SK-N-MC (cell line): ENCODE data around the gene ZNF736.

Experiments
- DNase-seq: peaks from one replicate; pipeline ENCODE4 v3.0.0-alpha.2; 2011; ENCODE audit warnings: low read depth, low spot score
- H3K27ac ChIP-seq: fragments of 200-600 bp; sonication (generic); 2 replicates; pipeline ENCODE4 v1.5.1; 2016; ENCODE audit warnings: mixed run types
- H3K36me3 ChIP-seq: fragments of 200-600 bp; sonication (generic); 2 replicates; pipeline ENCODE4 v1.6.1; 2017; ENCODE audit warnings: antibody characterized with exemption, low read length, mixed read lengths; ENCODE audit not compliant: insufficient read depth
- H3K4me3 ChIP-seq: fragments of 200-600 bp; sonication (generic); 2 replicates; pipeline ENCODE4 v1.5.1; 2016
- H3K9ac ChIP-seq: fragments of 200-600 bp; sonication (generic); 2 replicates; pipeline ENCODE4 v1.8.0; 2017; ENCODE audit warnings: mixed run types, mixed read lengths; ENCODE audit not compliant: insufficient read length
- H3K9me3 ChIP-seq: fragments of 200-600 bp; sonication (generic); 2 replicates; pipeline ENCODE4 v1.6.1; 2017; ENCODE audit warnings: low read depth, mild to moderate bottlenecking, antibody characterized with exemption, low read length, moderate library complexity, mixed read lengths
- EZH2 ChIP-seq: fragments of 200-600 bp; sonication (generic); IDR thresholded peaks from one replicate; pipeline ENCODE4 v1.6.1; 2017; ENCODE audit warnings: antibody characterized with exemption
- FOXP2 ChIP-seq: optimal IDR thresholded peaks from 2 replicates; pipeline ENCODE3; 2011; ENCODE audit warnings: mild to moderate bottlenecking, moderate library complexity; ENCODE audit not compliant: insufficient read depth; ENCODE audit errors: extremely low read length, control extremely low read depth
- POLR2AphosphoS5 ChIP-seq: IDR thresholded peaks from 2 replicates; pipeline ENCODE4 v1.6.1; 2012; ENCODE audit warnings: mild to moderate bottlenecking, low read depth, low read length, borderline replicate concordance

The ZNF736 gene

DNA sequence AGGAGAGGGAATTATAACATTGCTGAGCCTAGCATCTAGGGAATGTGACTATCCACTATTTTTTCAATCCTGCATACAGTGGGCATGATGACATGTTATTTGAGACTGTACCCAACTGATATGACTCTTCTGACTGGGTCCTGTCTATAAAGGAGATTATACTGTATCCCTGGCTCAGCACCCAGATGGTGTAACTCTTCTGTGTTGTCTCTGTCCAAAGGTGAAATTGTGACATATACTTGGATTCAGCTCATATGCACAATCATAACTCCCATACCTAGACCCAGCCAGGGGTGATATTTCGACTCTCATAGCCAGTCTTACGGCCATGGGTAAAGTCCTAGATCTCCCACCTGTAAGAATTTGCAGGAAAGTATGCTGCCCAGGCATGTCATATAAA is 59.3 kb downstream of the ZNF736 start:
- TF ChIP-seq FOXP2 (no peak), POLR2AphosphoS5 (no peak)
- no peak overlapping the region for H3K9ac ChIP-seq
- H3K27ac ChIP-seq: no peak overlapping the region
- no peak for DNase-seq
- no peaks in the 10 kb centered on the region for H3K9me3 ChIP-seq
- H3K36me3 ChIP-seq: no peaks in the 10 kb centered on the region
- no peak overlapping the region for H3K4me3 ChIP-seq

DNA sequence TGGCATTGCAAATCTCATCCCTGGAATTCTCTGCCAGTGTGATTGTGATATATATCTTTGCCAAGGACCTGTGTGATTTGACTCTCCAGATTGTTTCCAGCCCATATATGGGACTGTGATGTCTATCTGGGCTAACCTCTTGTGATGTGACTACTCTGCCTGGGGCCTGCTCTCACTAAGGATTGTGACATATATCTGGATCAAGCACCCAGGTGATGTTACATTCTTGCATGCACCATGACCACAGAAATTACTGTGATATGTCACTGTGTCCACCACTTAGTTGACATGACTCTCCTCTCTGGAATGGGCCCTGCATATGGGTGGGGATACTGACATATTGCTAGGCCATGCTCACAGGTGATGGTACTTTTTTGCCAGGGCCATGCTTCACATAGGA is 86.6 kb downstream of the ZNF736 start:
- no peaks in the 10 kb centered on the region for H3K9me3 ChIP-seq
- no peak for TF ChIP-seq POLR2AphosphoS5
- TF ChIP-seq FOXP2: no peak
- no peak for TF ChIP-seq EZH2
- H3K27ac ChIP-seq: no peak overlapping the region
- no peaks in the 10 kb centered on the region for H3K36me3 ChIP-seq
- H3K9ac ChIP-seq: no peak overlapping the region
- no peak overlapping the region for H3K4me3 ChIP-seq
- DNase-seq: no peak
